GM12878 (cell line): Measurements from ENCODE around the gene TNK1. TPM values are rescaled to one million over a fixed set of nuclear protein-coding genes. Genes with fewer than 3 reads are reported as not detected.

Experiments used
- ATAC-seq: fragments of 200-7000 bp; cut with Tn5 transposase; 3 replicates; pipeline ENCODE4 v1.9.1; 2020; ENCODE audit warnings: mild to moderate bottlenecking, moderate library complexity
- BruUV-seq: library from RNA; stranded (reverse); fragments of 400-500 nt; replicated peaks from 2 replicates; lab custom pipeline; 2021; lab: Mats Ljungman, UMichigan
- CTCF ChIA-PET: fragments of 300-600 bp; sonication (Branson Sonifier 250); formaldehyde crosslinking; extraction: SDS; loops from one replicate; lab custom pipeline; 2021; ENCODE audit warnings: inconsistent platforms; lab: Yijun Ruan, JAX
- POLR2A ChIA-PET: fragments of 350-600 bp; formaldehyde crosslinking; extraction: SDS; loops from one replicate; lab custom pipeline; 2021; ENCODE audit warnings: inconsistent platforms; lab: Charles Lee
- RAD21 ChIA-PET: fragments of 300-600 bp; sonication (Branson Sonifier 250); formaldehyde crosslinking; loops from one replicate; lab custom pipeline; 2023; ENCODE audit warnings: antibody characterized with exemption; ENCODE audit not compliant: unreplicated experiment; lab: Charles Lee
- SMC1A ChIA-PET: fragments of 300-600 bp; sonication (Branson Sonifier 250); formaldehyde crosslinking; loops from one replicate; lab custom pipeline; 2023; ENCODE audit not compliant: unreplicated experiment, uncharacterized antibody; lab: Charles Lee
- DNase-seq: peaks from one replicate; pipeline ENCODE4 v3.0.0-alpha.2; 2011; ENCODE audit warnings: low read depth, low spot score
- FAIRE-seq: peaks from 3 replicates; lab custom pipeline; 2011; peaks lifted over from hg19 to GRCh38; lab: Jason Lieb, UNC
- H2AFZ ChIP-seq: 2 replicates; pipeline ENCODE4 v1.6.0; 2011; ENCODE audit warnings: low read depth, low read length, control low read depth; ENCODE audit not compliant: control insufficient read depth
- H3K27ac ChIP-seq: 2 replicates; pipeline ENCODE4 v1.5.1; 2011; ENCODE audit warnings: control low read depth; ENCODE audit not compliant: control insufficient read depth, insufficient read depth
- H3K27me3 ChIP-seq, 2 experiments: replicated peaks in 1 of 2; 2 replicates each; pipeline versions ENCODE4 v1.6.0 to v1.6.1; 2011; ENCODE audit warnings: low read length in 1 of 2; ENCODE audit not compliant: control insufficient read depth in 2 of 2, insufficient read depth in 2 of 2
- H3K36me3 ChIP-seq, 2 experiments: 2 replicates each; pipeline ENCODE4 v1.5.1; 2011; ENCODE audit warnings: low read length in 1 of 2; ENCODE audit not compliant: control insufficient read depth in 2 of 2, insufficient read depth in 2 of 2
- H3K4me1 ChIP-seq: 2 replicates; pipeline ENCODE4 v1.6.1; 2011; ENCODE audit warnings: mild to moderate bottlenecking, low read length, moderate library complexity, mixed read lengths; ENCODE audit not compliant: control insufficient read depth, insufficient read depth
- H3K4me2 ChIP-seq: 2 replicates; pipeline ENCODE4 v1.6.0; 2011; ENCODE audit warnings: control low read depth; ENCODE audit not compliant: control insufficient read depth, insufficient read depth
- H3K4me3 ChIP-seq: fragments of 200-600 bp; sonication (generic); 2 replicates; pipeline ENCODE4 v1.5.1; 2016
- H3K79me2 ChIP-seq: 2 replicates; pipeline ENCODE4 v1.6.0; 2011; ENCODE audit warnings: low read length; ENCODE audit not compliant: control insufficient read depth, insufficient read depth
- H3K9ac ChIP-seq: 2 replicates; pipeline ENCODE4 v1.8.0; 2011; ENCODE audit warnings: low read length, control low read depth, mixed read lengths; ENCODE audit not compliant: control insufficient read depth, insufficient read depth
- H3K9me3 ChIP-seq: replicated peaks from 3 replicates; pipeline ENCODE4 v1.5.1; 2011; ENCODE audit warnings: mild to moderate bottlenecking, low read length; ENCODE audit not compliant: control insufficient read depth, insufficient read depth
- H4K20me1 ChIP-seq: 2 replicates; pipeline ENCODE4 v1.6.0; 2011; ENCODE audit not compliant: control insufficient read depth, insufficient read depth
- BCL3 ChIP-seq: IDR thresholded peaks from 2 replicates; pipeline ENCODE4 v1.6.1; 2011; ENCODE audit warnings: borderline replicate concordance, low read depth, mild to moderate bottlenecking, moderate library complexity, low read length; ENCODE audit not compliant: insufficient read depth, poor library complexity, severe bottlenecking
- IRF5 ChIP-seq: fragments of 450-650 bp; IDR thresholded peaks from 2 replicates; pipeline ENCODE4 v1.6.1; 2017; ENCODE audit warnings: borderline replicate concordance
- ZNF622 ChIP-seq: fragments of 450-650 bp; IDR thresholded peaks from 2 replicates; pipeline ENCODE4 v1.6.1; 2017; ENCODE audit warnings: mild to moderate bottlenecking, inconsistent platforms
- whole genome bisulfite sequencing: methylation state at CpG from one replicate; pipeline ENCODE4 v1.1.6; 2016; ENCODE audit warnings: low lambda C conversion rate; ENCODE audit not compliant: insufficient replicate concordance, insufficient coverage; ENCODE audit errors: missing lambda C conversion rate; 5-methylcytosine and 5-hydroxymethylcytosine counted together
- in situ Hi-C: fragments of 300-500 bp; cut with MboI; formaldehyde crosslinking; loops from 9 replicates; pipeline ENCODE4 v1.14.3; 2018; ENCODE audit warnings: mixed read lengths
- intact Hi-C: fragments of 100-400 bp; cut with micrococcal nuclease; formaldehyde crosslinking; loops from one replicate; pipeline ENCODE4 v1.14.2; 2022; ENCODE audit not compliant: unreplicated experiment
- polyA plus RNA-seq, 11 experiments: library from polyadenylated mRNA; depleted of rRNA in 4 of 11; unstranded in 6 of 11; stranded (reverse) in 5 of 11; fragments of >200 nt; fragmentation: Nextera tagmentation in 4 of 11; fragmentation: Illumina TruSeq in 1 of 11; extraction: Ambion mirVana in 4 of 11; extraction: Trizol in 1 of 11; gene quantifications; 1 replicate in 1 of 11; 2 replicates in 10 of 11; pipeline versions ENCODE4 v1.2.1 to v1.2.3, GENCODE V29; 2011 to 2016; ENCODE audit warnings: inconsistent platforms in 2 of 11, missing spikeins in 2 of 11, low read depth in 1 of 11
- total RNA-seq, 4 experiments: library from RNA; depleted of rRNA in 3 of 4; stranded (reverse); fragments of >200 nt in 3 of 4; fragmentation: Illumina TruSeq in 1 of 4; extraction: Trizol in 1 of 4; gene quantifications; 2 replicates each; pipeline versions ENCODE4 v1.2.1 to v1.2.3, GENCODE V29; 2013 to 2021

The TNK1 gene
- total and polyA plus RNA-seq, 10 of the 15 experiments (the other 5 are each of a cell fraction or from before 2014, with no cell fraction given): 0.06 to 2.5 (median 0.70) TPM

- no peak overlapping the region for H3K4me2 ChIP-seq
- no peak overlapping the region for H3K27ac ChIP-seq
- TSS peak; percentile 52 for BruUV-seq
- SMC1A ChIA-PET: interaction anchor here (2.6 to 4.8 kb wide), 2 partner anchors 12 to 19 kb away, joined by 10 to 33 read pairs; partner anchors contain the start of gene ACAP1
- TF ChIP-seq ZNF622 (no peak), BCL3 (peak; percentile 67), IRF5 (no peak)
- H3K4me3 ChIP-seq: no peak overlapping the region
- peaks cover 10 to 22% of the 10 kb centered on the region in 2 experiments for H3K36me3 ChIP-seq
- POLR2A ChIA-PET: interaction anchor here (0.8 to 5.2 kb wide), 3 partner anchors 9 to 19 kb away, joined by 3 to 52 read pairs (median 31); partner anchors contain the start of genes ACAP1 and NEURL4
- ATAC-seq: no peak
- FAIRE-seq: no peak
- no peaks in the 10 kb centered on the region for H4K20me1 ChIP-seq
- no peak overlapping the region for H3K9ac ChIP-seq
- H3K4me1 ChIP-seq: peaks cover 9% of the 10 kb centered on the region
- H2AFZ ChIP-seq: no peak overlapping the region
- no peaks in the 10 kb centered on the region for H3K9me3 ChIP-seq
- in situ Hi-C loops: no loop called here
- no peak for DNase-seq
- intact Hi-C loops: no loop called here
- no peaks in the 10 kb centered on the region for H3K27me3 ChIP-seq
- CTCF ChIA-PET: interaction anchor here (0.6 to 4.4 kb wide), 7 partner anchors 10 to 1028 kb away, joined by 3 to 34 read pairs (median 4); partner anchors contain the start of genes ACAP1 and KRABD2
- peaks cover 7% of the 10 kb centered on the region for H3K79me2 ChIP-seq
- RAD21 ChIA-PET: interaction anchor here (1.6 to 5.0 kb wide), 2 partner anchors 12 to 19 kb away, joined by 4 to 45 read pairs; partner anchors contain the start of gene ACAP1
- WGBS: 80% methylated on average over 16 of the region's 19 CpGs
Observed at GRCh38 chr17:7348478-7349242, 32.2 kb upstream of the TNK1 start.
